ENCODE measurements around the gene DMAP1. TPM values are rescaled to one million over a fixed set of nuclear protein-coding genes. Genes with fewer than 3 reads are reported as not detected.
A peak's percentile ranks its signal among the peaks of the same experiment; 100 is the strongest.

DMAP1 gene
- total and polyA plus RNA-seq, 9 of the 15 experiments (the other 6 are each of a cell fraction or from before 2014, with no cell fraction given): 1.5 to 51.2 (median 30.3) TPM

- TF ChIP-seq SAP30 (IDR thresholded peaks at IDR 0.05; ENCODE audit: borderline replicate concordance, insufficient read depth, low read depth, low read length, poor library complexity, severe bottlenecking) (peak; percentile 53), XRCC3 (IDR thresholded peaks at IDR 0.05) (no peak), TRIM28 (IDR thresholded peaks at IDR 0.05) (peak; percentile 89), ZNF699 (CRISPR knock-in tag; IDR thresholded peaks at IDR 0.05; ENCODE audit: insufficient replicate concordance) (no peak), LARP7 (IDR thresholded peaks at IDR 0.05) (peak; percentile 93), HIVEP1 (CRISPR knock-in tag; IDR thresholded peaks at IDR 0.05) (peak; percentile 87), PHF21A (IDR thresholded peaks at IDR 0.05; ENCODE audit: borderline replicate concordance, low read depth) (peak; percentile 88; the same call in 1 of the 2 replicates), RFX7 (CRISPR knock-in tag; IDR thresholded peaks at IDR 0.05) (peak; percentile 68; the same call in 1 of the 2 replicates), GTF2F1 (IDR thresholded peaks at IDR 0.05; ENCODE audit: low read depth, low read length) (peak; percentile 82; the same call in 1 of the 2 replicates), PRMT5 (CRISPR knock-in tag; IDR thresholded peaks at IDR 0.05) (no peak), HINFP (tag; conservative IDR thresholded peaks at IDR 0.05; ENCODE audit: low read depth) (no peak), POLR2H (tag; IDR thresholded peaks at IDR 0.05; ENCODE audit: low read depth) (no peak; the same call in 1 of the 2 replicates), BCL6 (CRISPR knock-in tag; IDR thresholded peaks at IDR 0.05) (no peak), MTA1 (IDR thresholded peaks at IDR 0.05; ENCODE audit: borderline replicate concordance) (peak; percentile 31; the same call in 1 of the 2 replicates), ZNF436 (CRISPR knock-in tag; IDR thresholded peaks at IDR 0.05) (no peak), PYGO2 (tag; IDR thresholded peaks at IDR 0.05) (peak; percentile 82), RFX5 (IDR thresholded peaks at IDR 0.05; ENCODE audit: low read depth, low read length) (no peak), ZNF121 (CRISPR knock-in tag; conservative IDR thresholded peaks at IDR 0.05) (no peak), ZNF282 (CRISPR knock-in tag; IDR thresholded peaks at IDR 0.05) (no peak), TGIF2 (CRISPR knock-in tag; IDR thresholded peaks at IDR 0.05) (no peak), ZNF696 (CRISPR knock-in tag; conservative IDR thresholded peaks at IDR 0.05) (peak; percentile 54; the same call in 1 of the 2 replicates), GMEB1 (CRISPR knock-in tag; IDR thresholded peaks at IDR 0.05) (peak; percentile 70), FOXP1 (CRISPR knock-in tag; IDR thresholded peaks at IDR 0.05) (0 out of 2 replicates have a peak, but pooled peaks have one; percentile 75), SMARCB1 (IDR thresholded peaks at IDR 0.05; ENCODE audit: insufficient read length, low read depth) (no peak)
- TF ChIP-seq, protein P1, sequence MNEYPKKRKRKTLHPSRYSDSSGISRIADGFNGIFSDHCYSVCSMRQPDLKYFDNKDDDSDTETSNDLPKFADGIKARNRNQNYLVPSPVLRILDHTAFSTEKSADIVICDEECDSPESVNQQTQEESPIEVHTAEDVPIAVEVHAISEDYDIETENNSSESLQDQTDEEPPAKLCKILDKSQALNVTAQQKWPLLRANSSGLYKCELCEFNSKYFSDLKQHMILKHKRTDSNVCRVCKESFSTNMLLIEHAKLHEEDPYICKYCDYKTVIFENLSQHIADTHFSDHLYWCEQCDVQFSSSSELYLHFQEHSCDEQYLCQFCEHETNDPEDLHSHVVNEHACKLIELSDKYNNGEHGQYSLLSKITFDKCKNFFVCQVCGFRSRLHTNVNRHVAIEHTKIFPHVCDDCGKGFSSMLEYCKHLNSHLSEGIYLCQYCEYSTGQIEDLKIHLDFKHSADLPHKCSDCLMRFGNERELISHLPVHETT (CRISPR knock-in tag; conservative IDR thresholded peaks at IDR 0.05 in 1 of 2, IDR thresholded peaks at IDR 0.05 in 1 of 2): peak in 1 of 2 experiments; percentile 85; a peak in 2 of 4 replicates
These were observed at the start of gene DMAP1 (continued) for GRCh38 chr1:44213222-44214112.

Measured in K562 (cell line).